GM10847 (cell line): ENCODE measurements around the gene MAP4K2.

Experiments used
- POLR2A ChIP-seq: IDR thresholded peaks from 2 replicates; pipeline ENCODE4 v1.6.1; 2011; ENCODE audit not compliant: insufficient read length; ENCODE audit errors: extremely low read depth

Gene MAP4K2

GRCh38 chr11:64841592-64842365, 38.8 kb upstream of the MAP4K2 start:
- no peak for TF ChIP-seq POLR2A

- TF ChIP-seq POLR2A, result no peak
Observed at GRCh38 chr11:64839887-64840782, 37.1 kb upstream of the MAP4K2 start.

DNA sequence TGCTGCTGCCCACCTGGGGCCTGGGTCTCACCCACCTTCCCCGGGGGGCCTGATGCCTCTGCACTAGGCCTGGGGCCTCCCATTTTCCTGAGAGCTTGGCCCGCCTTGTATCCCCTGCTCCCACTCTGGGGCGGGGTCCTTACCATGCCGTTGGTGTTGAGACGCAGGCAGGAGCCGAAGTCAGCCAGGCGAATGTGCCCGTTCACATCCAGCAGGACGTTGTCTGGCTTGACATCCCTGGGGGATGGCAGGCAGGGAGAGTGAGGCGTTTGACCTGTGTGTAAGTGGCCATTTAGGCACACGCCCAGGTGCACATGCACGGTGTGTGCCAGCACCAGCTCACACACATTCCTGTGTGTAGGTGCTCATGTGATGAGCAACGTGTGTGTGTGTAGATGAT, 36.3 kb upstream of the MAP4K2 start:
- no peak for TF ChIP-seq POLR2A

DNA sequence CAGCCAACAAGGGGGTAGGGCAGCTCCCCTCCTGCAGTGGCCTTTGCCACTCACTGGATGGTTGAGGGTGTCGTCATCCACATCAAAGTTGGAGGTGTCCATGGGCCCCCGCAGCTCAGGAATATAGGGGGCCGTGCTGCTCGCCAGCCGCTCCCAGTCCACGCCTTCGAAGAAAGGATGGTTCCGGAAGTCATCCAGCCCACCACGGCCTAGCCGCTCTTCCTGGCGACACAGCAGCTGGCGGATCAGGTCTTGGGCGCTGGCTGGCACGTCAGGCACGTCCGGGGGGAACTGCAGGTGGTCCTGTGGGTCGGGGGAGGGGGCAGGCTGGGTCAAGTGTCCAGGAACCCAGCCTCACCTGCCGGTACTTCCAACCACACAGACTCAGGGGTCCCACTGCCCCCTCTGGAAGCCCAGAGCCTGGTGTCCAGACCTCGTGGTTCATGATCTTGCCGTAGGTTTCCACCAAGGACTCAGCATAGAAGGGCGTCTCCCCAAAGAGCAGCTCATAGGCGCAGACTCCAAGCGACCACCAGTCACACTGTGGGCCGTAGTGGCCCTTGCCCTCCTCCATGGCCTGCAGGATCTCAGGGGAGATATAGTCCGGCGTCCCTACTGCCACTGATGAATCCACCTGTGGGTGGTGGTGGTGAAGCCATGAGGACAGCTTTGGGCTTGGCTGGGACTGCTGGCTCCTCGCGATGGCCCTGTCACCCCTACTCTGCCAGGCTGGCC, 35.8 kb upstream of the MAP4K2 start:
- TF ChIP-seq POLR2A, result no peak

DNA sequence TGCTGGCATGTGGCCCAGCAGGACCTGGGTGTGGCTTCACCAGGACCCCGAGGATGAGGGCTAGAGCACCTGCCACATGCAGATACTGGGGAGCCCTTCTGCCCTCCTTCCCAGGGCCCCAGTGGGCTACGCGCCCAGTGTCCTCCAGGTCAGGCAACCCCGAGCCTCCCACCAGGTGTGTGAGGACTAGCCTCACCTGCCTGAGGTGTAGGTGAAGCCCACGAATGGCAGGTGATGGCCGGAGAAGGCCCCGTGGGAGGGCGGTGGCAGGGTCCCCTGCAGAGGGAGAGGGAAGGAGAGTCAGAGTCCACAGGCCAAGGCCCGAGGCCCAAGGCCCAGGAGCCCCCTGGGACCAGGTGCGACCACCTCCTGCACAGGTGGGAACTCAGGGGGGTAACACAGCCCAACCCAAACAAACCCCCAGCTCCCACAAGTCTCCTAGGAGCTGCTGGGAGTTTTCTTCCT, 34.9 kb upstream of the MAP4K2 start:
- no peak for TF ChIP-seq POLR2A

- no peak for TF ChIP-seq POLR2A
Observed at GRCh38 chr11:64836448-64837072, 33.5 kb upstream of the MAP4K2 start.

- TF ChIP-seq POLR2A, result no peak
Observed at GRCh38 chr11:64835616-64836447, 32.8 kb upstream of the MAP4K2 start.

DNA sequence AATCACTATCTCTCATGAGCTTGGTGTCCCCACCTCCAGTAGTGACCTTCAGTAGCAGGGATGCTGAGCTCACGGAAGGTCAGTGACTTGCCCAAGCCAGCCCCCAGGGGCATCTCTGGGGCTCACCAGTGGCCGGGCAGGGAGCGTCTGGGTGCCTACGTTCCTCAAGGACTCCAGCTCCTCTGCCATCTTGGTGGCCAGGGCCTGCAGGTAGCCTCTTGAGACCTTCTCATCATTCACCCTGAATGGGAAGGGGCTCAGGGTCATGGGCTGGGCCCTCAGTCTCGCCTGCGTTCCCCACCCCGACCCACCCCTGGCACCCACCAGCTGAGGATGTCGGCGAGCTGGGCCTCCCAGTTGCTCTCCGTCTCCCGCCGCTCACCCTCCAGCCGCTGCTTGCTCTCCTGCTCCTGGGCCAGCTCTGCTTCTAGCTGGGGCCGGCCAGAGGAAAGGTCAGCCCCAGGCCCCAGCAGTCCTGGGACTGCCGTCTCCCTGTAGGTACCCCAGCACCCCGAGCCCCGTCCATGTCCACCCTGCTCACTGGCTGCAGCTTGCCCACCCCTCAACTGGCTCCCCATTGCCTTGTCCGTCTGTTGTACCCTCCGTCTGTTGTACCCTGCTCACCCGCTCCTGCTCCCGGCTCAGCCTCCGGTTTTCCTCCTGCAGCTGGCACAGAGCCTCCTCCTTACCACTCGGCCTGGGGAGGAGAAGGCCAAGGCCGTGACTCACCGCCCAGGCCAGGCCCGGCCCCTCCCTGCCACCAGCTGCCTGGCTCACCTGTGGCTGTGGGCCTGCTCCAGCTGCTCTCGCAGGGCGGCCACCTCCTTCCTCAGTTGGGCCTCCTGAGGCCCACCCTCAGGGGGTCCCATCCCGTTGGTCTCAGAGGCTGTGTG, 32.0 kb upstream of the MAP4K2 start:
- no peak for TF ChIP-seq POLR2A

GRCh38 chr11:64834031-64834722, 31.2 kb upstream of the MAP4K2 start:
- TF ChIP-seq POLR2A, result no peak

DNA sequence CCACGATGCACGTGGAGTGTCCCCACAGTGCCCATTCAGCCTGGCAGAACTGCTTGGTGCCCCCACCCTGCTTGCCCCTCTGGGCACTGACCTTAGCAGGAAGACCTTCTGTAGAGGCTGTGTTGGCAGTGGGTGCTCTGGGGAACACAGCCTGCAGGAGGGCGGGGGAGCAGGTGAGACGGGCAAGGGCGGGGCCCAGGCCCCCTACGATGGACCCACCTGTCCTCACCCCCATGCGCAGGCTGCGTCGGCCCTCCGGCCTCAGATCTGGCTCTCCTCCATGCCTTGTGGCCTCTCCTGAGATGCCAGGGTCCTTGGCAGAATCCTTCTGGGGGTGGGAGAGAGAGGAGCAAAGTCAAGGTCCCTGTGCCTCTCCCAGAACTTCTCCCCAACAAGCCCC, 30.5 kb upstream of the MAP4K2 start:
- TF ChIP-seq POLR2A, result no peak

DNA sequence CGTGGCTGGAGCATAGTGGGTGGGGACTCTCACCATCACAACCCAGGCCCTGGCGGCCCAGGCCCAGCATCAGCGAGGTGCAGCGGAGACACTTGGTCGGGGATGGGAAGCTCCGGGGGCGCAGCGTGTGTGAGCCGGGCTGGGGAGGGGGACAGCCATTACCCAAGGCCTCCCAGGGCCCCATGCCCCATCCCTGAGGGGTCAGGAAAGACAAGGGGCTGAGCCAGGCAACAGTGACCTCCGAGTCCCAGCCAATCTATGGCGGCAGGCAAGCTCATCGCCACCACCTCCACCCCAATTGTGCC, 30.1 kb upstream of the MAP4K2 start:
- no peak for TF ChIP-seq POLR2A

GRCh38 chr11:64832467-64833197, 29.6 kb upstream of the MAP4K2 start:
- TF ChIP-seq POLR2A, result no peak
